GM21717 (cell line): ENCODE data around the gene PRADC1.

Source experiments
- ATAC-seq: cut with Tn5 transposase; IDR thresholded peaks from one replicate; pipeline ENCODE4 v1.9.1; 2021; ENCODE audit warnings: mild to moderate bottlenecking, moderate library complexity; ENCODE audit not compliant: unreplicated experiment

The PRADC1 gene

DNA sequence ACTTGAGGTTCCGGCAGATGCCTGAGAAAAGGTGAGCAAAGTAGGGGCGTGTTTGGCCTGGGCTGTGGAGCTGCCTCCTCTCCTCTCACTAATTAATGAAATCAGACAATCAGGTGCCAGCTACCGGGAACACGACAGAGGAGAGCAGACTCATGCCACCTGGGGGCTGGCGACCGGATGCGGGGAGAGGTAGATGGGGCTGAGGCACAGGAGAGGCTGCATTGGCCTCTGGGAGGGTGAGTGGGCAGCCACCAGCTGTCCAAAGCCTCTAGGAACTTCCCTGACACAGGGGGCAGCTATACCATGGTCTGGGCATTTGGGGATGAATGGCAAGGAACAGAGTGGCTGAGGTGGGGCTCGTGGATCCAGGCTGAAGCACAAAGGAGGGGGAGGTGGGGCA, 26.2 kb upstream of the PRADC1 start:
- no peak for ATAC-seq

GRCh38 chr2:73258913-73259215, 25.8 kb upstream of the PRADC1 start:
- ATAC-seq: no peak

DNA sequence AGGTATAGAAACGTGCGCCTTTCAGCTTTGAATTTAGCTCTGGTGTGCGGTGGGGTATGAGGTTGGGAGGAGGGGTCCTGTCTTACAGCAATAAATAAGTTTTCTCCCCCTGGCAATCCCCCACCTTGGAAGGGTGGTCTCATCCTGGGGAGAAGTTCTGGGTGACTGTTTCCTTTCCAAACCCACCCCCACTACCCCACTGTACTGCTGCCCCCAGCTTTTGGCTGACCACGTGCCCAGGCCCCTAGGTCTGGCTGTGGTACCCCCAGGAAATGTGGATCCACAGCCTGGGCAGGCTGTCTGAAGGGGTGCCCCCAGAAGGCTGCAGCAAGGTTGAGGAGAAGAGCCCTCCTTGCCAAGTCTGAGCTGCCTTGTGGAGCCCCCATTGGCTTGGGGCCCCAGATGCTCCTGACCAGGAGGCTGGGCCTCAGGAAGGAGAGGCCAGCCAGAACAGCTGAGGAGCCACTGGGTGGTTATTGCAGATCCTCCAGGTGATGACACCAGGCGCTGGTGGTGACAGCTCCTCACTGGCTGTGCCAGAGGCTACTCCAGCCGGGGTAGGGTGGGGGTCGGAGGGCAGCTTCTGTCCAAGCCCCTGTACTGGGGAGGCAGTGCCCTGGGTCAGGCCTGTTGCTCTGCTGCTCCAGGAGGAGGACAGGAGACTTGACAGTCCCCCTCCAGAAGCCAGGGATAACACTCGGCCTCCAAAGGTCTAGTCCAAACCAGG, 25.3 kb upstream of the PRADC1 start:
- no peak for ATAC-seq

- ATAC-seq: no peak
These were observed 24.5 kb upstream of the PRADC1 start for GRCh38 chr2:73257425-73258125.

- no peak for ATAC-seq
These were observed 24.0 kb upstream of the PRADC1 start for GRCh38 chr2:73257021-73257420.

DNA sequence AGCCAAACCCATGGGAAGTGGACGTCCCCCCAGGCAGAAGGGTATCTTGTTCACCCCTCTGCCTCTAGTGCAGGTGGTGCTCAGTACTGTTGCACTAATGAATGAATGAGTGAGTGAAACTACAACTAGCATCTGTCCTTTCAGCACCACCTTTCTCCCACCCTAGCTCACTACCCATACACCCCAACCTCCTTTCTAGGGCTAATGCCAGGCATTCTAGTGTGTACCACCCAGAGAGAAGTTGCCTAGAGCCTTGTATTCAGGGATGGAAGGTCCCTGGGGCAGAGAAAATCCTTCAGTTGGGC, 23.5 kb upstream of the PRADC1 start:
- ATAC-seq: no peak

DNA sequence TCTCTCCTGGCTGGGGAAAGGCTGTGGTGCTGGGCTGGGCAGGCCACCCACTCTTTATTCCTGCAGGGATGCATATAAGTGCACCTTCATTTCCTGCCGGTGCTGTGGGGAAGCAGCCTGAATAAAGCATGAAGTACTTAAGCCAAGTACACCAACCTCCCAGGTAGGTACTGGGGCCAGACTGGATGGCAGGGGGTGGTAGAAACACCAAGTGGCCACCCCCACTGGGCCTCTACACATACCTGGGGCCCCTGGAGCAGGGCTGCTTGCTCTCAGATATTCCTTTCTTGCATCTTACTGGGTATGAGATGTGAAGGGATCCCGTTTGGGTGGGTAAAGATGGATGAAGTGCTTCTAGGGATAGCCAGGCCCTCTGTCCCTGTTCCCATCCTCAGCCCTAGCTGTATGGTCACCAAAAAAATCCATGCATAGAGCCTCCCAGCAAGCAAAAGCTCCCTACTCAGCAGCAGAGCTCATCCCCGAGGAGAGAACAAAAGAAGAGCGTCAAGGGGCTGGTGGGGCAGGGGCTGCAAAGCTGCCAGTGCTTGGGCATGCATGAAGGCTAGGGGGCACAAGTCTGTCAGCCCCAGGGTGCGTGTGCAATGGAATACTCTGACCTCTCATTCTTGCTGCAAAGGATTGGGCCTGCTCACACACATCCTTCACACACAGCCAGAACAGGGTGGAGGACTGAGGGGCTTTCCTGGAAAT, 23.0 kb upstream of the PRADC1 start:
- no peak for ATAC-seq

DNA sequence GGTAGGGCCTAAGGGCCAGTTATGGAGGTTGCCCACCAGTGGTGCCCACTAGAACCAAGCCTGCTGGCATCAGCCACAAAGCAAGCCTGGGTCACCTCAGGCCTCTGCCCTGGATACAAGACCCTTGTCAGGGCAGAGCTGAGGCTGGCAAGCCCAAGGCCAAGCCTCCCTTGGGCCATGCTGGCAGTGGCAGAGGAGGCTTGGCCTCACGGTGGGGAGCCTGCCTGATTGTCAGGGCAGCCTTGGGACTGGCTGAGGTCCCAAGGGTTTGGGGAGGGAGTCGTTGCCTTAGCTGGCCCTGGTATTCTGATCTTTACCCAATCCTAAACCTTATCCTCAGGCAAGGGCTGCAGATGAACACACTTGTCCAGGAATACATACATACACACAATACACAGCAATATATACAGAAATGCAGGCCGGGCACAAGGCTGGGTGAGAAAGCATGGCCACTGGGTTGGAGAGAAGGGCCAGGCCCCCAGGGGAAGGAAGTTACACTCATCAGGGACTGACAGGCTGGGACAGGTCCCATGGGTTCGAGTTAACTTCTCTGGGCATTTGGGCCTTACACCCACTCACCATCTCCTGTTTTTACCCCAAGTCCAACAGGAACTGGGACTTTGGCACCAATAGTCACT, 22.1 kb upstream of the PRADC1 start:
- ATAC-seq: no peak

- no peak for ATAC-seq
These were observed 21.4 kb upstream of the PRADC1 start for GRCh38 chr2:73254343-73255006.

- ATAC-seq: no peak
These were observed 20.9 kb upstream of the PRADC1 start for GRCh38 chr2:73253901-73254300.

- no peak for ATAC-seq
These were observed 20.4 kb upstream of the PRADC1 start for GRCh38 chr2:73253400-73253799.

- no peak for ATAC-seq
These were observed 19.4 kb upstream of the PRADC1 start for GRCh38 chr2:73252238-73253027.

DNA sequence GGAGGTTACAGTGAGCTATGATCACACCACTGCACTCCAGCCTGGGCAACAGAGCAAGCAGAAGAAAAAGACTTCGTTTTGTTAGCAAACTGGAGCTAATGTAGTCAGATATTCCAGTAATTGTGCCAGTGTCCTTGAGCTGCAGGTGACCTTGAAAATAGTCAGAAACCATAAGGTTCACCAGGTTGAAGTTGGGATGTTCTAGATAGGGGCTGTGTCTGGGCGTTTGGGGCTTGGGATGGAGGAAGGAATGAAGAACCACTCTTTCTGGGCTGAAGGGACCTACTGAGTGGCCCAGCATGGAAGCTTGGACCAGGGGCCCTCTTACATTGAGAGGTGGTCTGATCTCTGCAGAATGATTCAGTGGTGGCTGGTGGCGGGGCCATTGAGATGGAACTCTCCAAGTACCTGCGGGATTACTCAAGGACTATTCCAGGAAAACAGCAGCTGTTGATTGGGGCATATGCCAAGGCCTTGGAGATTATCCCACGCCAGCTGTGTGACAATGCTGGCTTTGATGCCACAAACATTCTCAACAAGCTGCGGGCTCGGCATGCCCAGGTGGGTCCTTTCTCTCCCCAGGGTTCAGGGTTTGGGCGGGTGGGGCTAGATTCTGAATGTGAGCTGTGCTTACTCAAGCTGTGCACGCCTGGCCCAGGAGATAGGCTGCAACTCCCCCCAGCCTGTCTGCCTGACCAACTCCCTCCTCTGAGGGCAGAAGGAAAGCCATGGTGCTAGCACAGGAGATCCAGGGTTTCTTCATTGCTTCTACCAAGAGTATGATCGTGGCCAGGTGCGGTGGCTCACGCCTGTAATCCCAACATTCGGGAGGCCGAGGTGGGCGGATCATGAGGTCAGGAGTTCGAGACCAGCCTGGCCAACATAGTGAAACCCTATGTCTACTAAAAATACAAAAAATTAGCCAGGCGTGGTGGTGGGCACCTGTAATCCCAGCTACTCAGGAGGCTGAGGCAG, 18.1 kb upstream of the PRADC1 start:
- ATAC-seq: no peak

GRCh38 chr2:73249636-73250035, 16.6 kb upstream of the PRADC1 start:
- ATAC-seq: no peak

DNA sequence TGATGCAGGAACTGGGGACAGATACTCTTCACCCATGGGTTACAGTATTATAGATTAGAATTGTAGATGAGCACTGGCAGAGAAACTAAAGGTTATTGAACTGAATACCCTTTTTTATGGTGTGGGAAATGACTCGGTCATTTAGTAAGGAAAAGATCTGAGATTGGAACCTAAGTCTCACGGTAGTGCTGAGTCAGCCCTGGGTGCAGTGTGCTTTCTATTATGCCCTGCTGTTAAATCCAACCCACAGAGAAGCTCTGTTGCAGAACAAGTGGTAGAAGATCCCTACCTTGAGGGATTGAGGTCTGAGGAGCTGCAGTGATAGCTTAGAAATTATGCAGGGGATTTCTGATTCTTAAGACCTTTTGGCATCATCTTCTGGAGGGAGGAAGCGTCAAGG, 13.8 kb upstream of the PRADC1 start:
- no peak for ATAC-seq

DNA sequence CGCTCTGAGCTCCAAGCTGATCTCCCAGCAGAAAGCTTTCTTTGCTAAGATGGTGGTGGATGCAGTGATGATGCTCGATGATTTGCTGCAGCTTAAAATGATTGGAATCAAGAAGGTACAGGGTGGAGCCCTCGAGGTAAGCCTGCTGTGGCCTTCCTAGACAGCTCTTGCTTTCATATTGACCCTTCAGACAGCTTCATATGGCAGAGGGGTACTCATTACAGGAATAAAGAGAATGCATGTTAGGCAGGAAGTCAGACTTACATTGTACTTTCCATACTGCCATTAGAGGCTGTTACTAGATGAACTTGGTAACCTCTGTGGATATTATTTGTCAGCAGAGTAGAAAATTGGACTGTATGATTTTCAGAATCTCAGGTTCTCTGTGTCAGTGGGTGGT, 11.5 kb upstream of the PRADC1 start:
- no peak for ATAC-seq

DNA sequence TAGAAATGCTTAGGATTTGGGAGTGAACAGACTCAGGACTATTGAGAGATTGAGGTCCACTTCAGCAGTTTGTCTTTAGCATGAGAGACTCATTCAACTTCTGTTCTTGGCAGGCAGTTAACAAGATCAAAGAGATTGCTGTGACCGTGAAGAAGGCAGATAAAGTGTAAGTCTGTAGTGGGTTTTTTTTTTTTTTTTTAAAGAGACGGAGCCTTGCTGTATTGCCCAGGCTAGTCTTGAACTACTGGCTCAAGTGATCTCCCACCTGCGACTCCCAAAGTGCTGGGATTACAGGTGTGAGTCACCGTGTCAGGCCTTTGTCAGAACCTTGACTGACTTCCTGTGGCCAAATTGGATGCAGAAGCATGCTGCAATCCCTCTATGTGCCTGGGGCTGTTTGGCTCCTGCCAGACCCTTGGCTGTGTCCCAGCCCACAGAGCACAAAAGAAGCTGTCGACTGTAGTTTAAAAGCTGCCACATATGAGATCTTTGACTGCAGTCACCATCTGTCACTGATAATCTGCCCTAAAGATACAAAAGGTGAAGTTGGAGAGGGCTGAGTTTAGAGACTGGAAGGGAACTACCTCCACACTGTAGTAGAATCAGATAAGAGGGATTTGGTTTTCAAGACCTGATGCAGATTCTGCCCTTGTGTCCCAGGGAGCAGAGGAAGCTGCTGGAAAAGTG, 11.0 kb upstream of the PRADC1 start:
- ATAC-seq: no peak

DNA sequence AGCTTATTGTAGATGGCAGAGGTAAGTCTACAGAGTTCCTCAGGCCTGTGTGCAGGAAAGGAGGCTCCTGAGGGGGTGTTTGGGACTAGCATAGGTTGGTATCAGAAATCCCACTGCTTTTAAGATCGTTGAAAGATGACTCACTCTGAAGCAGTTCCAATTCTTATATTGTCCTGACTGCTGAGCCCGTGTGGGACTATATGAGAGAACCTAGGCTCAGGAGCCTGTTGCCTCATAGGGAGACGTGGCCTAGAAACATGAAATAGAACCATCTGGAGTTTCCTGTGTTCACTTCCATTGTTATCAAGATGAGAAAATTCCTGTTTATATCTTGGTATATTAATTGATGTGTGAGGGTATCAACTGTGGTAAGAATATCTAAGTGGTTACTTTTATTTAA, 6.7 kb upstream of the PRADC1 start:
- ATAC-seq: no peak

DNA sequence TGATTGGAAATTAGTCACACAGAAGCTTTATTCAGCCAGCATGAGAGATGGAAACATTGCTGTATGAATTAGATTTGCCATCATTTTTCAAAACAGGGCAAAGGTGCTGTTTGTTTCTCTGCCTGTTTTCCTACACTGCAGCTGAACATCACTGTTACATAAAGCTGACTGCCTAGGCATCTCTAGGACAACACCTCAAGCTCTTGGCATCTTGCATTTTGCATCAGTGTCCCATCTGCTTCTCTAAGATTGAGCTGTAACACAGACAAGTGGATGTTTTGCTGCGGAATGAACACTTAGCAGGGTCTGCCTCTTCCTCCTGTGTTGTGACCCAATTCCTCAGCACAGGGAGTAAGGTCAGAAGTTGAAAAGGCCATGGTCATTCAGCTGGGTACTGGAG, 5.9 kb upstream of the PRADC1 start:
- ATAC-seq: no peak
